HG02885 (cell line): ENCODE results near the gene SLC44A1.
"Not testable (repeated sequence)": the region's sequence is repeated elsewhere in the genome, so short reads cannot be mapped to it uniquely, and the experiment has no call there.

Experiments
- ATAC-seq: cut with Tn5 transposase; IDR thresholded peaks from one replicate; pipeline ENCODE4 v1.9.1; 2021; ENCODE audit warnings: mild to moderate bottlenecking; ENCODE audit not compliant: unreplicated experiment, poor library complexity

The SLC44A1 gene

GRCh38 chr9:105264380-105264779, 19.9 kb downstream of the SLC44A1 start:
- no peak for ATAC-seq

- ATAC-seq: not testable (repeated sequence)
Observed at GRCh38 chr9:105268254-105268653, 23.8 kb downstream of the SLC44A1 start.

GRCh38 chr9:105269593-105269992, 25.1 kb downstream of the SLC44A1 start:
- no peak for ATAC-seq

- no peak for ATAC-seq
Observed at GRCh38 chr9:105270711-105271110, 26.3 kb downstream of the SLC44A1 start.

GRCh38 chr9:105273731-105274130, 29.3 kb downstream of the SLC44A1 start:
- no peak for ATAC-seq

- ATAC-seq: no peak
Observed at GRCh38 chr9:105275111-105275510, 30.7 kb downstream of the SLC44A1 start.

- ATAC-seq: no peak
Observed at GRCh38 chr9:105275938-105276337, 31.5 kb downstream of the SLC44A1 start.

- ATAC-seq: no peak
Observed at GRCh38 chr9:105278751-105279150, 34.3 kb downstream of the SLC44A1 start.

GRCh38 chr9:105280691-105281090, 36.2 kb downstream of the SLC44A1 start:
- ATAC-seq: no peak

- ATAC-seq: no peak
Observed at GRCh38 chr9:105281272-105281671, 36.8 kb downstream of the SLC44A1 start.

- no peak for ATAC-seq
Observed at GRCh38 chr9:105281926-105282325, 37.5 kb downstream of the SLC44A1 start.

GRCh38 chr9:105282870-105283621, 38.6 kb downstream of the SLC44A1 start:
- no peak for ATAC-seq

GRCh38 chr9:105283795-105284194, 39.3 kb downstream of the SLC44A1 start:
- ATAC-seq: no peak

- ATAC-seq: no peak
Observed at GRCh38 chr9:105284463-105284862, 40.0 kb downstream of the SLC44A1 start.

GRCh38 chr9:105286098-105286497, 41.6 kb downstream of the SLC44A1 start:
- no peak for ATAC-seq

GRCh38 chr9:105289305-105289704, 44.9 kb downstream of the SLC44A1 start:
- no peak for ATAC-seq

- no peak for ATAC-seq
Observed at GRCh38 chr9:105290418-105290817, 46.0 kb downstream of the SLC44A1 start.

GRCh38 chr9:105290954-105291353, 46.5 kb downstream of the SLC44A1 start:
- ATAC-seq: no peak

- no peak for ATAC-seq
Observed at GRCh38 chr9:105291422-105291859, 47.0 kb downstream of the SLC44A1 start.

- ATAC-seq: no peak
Observed at GRCh38 chr9:105291938-105292337, 47.5 kb downstream of the SLC44A1 start.

GRCh38 chr9:105293408-105293807, 49.0 kb downstream of the SLC44A1 start:
- ATAC-seq: no peak

GRCh38 chr9:105295201-105295550, 50.7 kb downstream of the SLC44A1 start:
- ATAC-seq: no peak
